CMK (cell line): ENCODE results near the gene GALNT18.
A peak's percentile ranks its signal among the peaks of the same experiment; 100 is the strongest.

ENCODE experiments used
- DNase-seq: peaks from one replicate; pipeline ENCODE4 v3.0.0-alpha.2; 2010; ENCODE audit warnings: low read depth

Gene GALNT18

GRCh38 chr11:11349106-11349825 lies 272.5 kb downstream of the GALNT18 start:
- no peak for DNase-seq

- no peak for DNase-seq
These were observed 273.5 kb downstream of the GALNT18 start for GRCh38 chr11:11348303-11348702.

GRCh38 chr11:11347592-11347991 lies 274.2 kb downstream of the GALNT18 start:
- DNase-seq: no peak

- no peak for DNase-seq
These were observed 275.5 kb downstream of the GALNT18 start for GRCh38 chr11:11346303-11346702.

- no peak for DNase-seq
These were observed 276.7 kb downstream of the GALNT18 start for GRCh38 chr11:11345099-11345498.

- DNase-seq: no peak
These were observed 277.8 kb downstream of the GALNT18 start for GRCh38 chr11:11344045-11344444.

GRCh38 chr11:11338304-11338703 lies 283.5 kb downstream of the GALNT18 start:
- no peak for DNase-seq

- no peak for DNase-seq
These were observed 285.1 kb downstream of the GALNT18 start for GRCh38 chr11:11336664-11337063.

GRCh38 chr11:11335043-11335442 lies 286.8 kb downstream of the GALNT18 start:
- DNase-seq: no peak

- DNase-seq: no peak
These were observed 287.2 kb downstream of the GALNT18 start for GRCh38 chr11:11334607-11335006.

GRCh38 chr11:11332141-11332710 lies 289.6 kb downstream of the GALNT18 start:
- no peak for DNase-seq

- no peak for DNase-seq
These were observed 292.6 kb downstream of the GALNT18 start for GRCh38 chr11:11329062-11329806.

GRCh38 chr11:11324090-11324489 lies 297.7 kb downstream of the GALNT18 start:
- no peak for DNase-seq

- no peak for DNase-seq
These were observed 299.7 kb downstream of the GALNT18 start for GRCh38 chr11:11322101-11322500.

- DNase-seq: no peak
These were observed 301.0 kb downstream of the GALNT18 start for GRCh38 chr11:11320825-11321224.

- no peak for DNase-seq
These were observed 302.8 kb downstream of the GALNT18 start for GRCh38 chr11:11318961-11319360.

- no peak for DNase-seq
These were observed 303.3 kb downstream of the GALNT18 start for GRCh38 chr11:11318461-11318860.

- DNase-seq: no peak
These were observed 305.1 kb downstream of the GALNT18 start for GRCh38 chr11:11316651-11317230.

- DNase-seq: no peak
These were observed 307.7 kb downstream of the GALNT18 start for GRCh38 chr11:11313902-11314692.

- DNase-seq: no peak
These were observed 308.4 kb downstream of the GALNT18 start for GRCh38 chr11:11313426-11313825.

GRCh38 chr11:11312738-11313137 lies 309.1 kb downstream of the GALNT18 start:
- DNase-seq: no peak

GRCh38 chr11:11311169-11311568 lies 310.6 kb downstream of the GALNT18 start:
- DNase-seq: peak; percentile 11
